HepG2 (cell line): Measurements from ENCODE around the gene HS3ST1. TPM values are rescaled to one million over a fixed set of nuclear protein-coding genes. Genes with fewer than 3 reads are reported as not detected.

Source experiments
- HINFP ChIP-seq: sonication (generic); formaldehyde crosslinking; IDR thresholded peaks from 2 replicates; pipeline ENCODE4 v1.4.0; 2020; ENCODE audit warnings: low read depth, mild to moderate bottlenecking, missing genetic modification reagents
- HNRNPUL1 ChIP-seq: fragments of 200-400 bp; formaldehyde crosslinking; IDR thresholded peaks from 2 replicates; pipeline ENCODE4 v1.6.1; 2017; ENCODE audit warnings: low read depth, mild to moderate bottlenecking, low read length, moderate library complexity
- NFAT5 ChIP-seq: sonication (generic); formaldehyde crosslinking; IDR thresholded peaks from 2 replicates; pipeline ENCODE4 v1.4.0; 2020; ENCODE audit warnings: missing genetic modification reagents
- NR2C2 ChIP-seq: sonication (generic); formaldehyde crosslinking; IDR thresholded peaks from 2 replicates; pipeline ENCODE4 v1.4.0; 2020; ENCODE audit warnings: missing genetic modification reagents, mild to moderate bottlenecking, moderate library complexity, borderline replicate concordance
- POLR2A ChIP-seq, 2 experiments: IDR thresholded peaks; 2 replicates each; pipeline ENCODE4 v1.6.1; 2011; ENCODE audit warnings: low read depth in 2 of 2, low read length in 2 of 2, mild to moderate bottlenecking in 1 of 2, moderate library complexity in 1 of 2; ENCODE audit not compliant: insufficient read depth in 1 of 2
- ZNF776 ChIP-seq: sonication (generic); formaldehyde crosslinking; IDR thresholded peaks from 2 replicates; pipeline ENCODE4 v1.4.0; 2020; ENCODE audit warnings: mild to moderate bottlenecking, missing genetic modification reagents
- ZNF850 ChIP-seq: sonication (generic); formaldehyde crosslinking; conservative IDR thresholded peaks from 2 replicates; pipeline ENCODE4 v1.9.0; 2021; ENCODE audit warnings: mild to moderate bottlenecking, missing genetic modification reagents
- polyA plus RNA-seq, 8 experiments: library from polyadenylated mRNA; depleted of rRNA in 3 of 8; stranded (reverse) in 7 of 8; unstranded in 1 of 8; fragments of >200 nt; fragmentation: Illumina TruSeq in 4 of 8; extraction: Trizol in 4 of 8; gene quantifications; 2 replicates each; pipeline versions ENCODE4 v1.2.1 to v1.2.3, GENCODE V29; 2011 to 2016; ENCODE audit warnings: low read depth in 4 of 8, missing spikeins in 1 of 8, mixed read lengths in 1 of 8; ENCODE audit not compliant: insufficient read depth in 1 of 8
- total RNA-seq, 5 experiments: library from RNA; depleted of rRNA; stranded (reverse); fragments of >200 nt; fragmentation: Illumina TruSeq; extraction: Trizol; gene quantifications; 2 replicates each; pipeline ENCODE4 v1.2.3, GENCODE V29; 2016; ENCODE audit warnings: low read depth in 1 of 5

The HS3ST1 gene
- total and polyA plus RNA-seq, 2 of the 13 experiments (the other 11 are each of a cell fraction or from before 2014, with no cell fraction given), result not detected

GRCh38 chr4:11407551-11407950 is 21.1 kb downstream of the HS3ST1 start (continued):
- TF ChIP-seq ZNF776 (no peak), NFAT5 (CRISPR knock-in tag) (no peak), POLR2A (IDR thresholded peaks at IDR 0.05; ENCODE audit: insufficient read depth in 1 of 2, low read depth in 2 of 2, low read length in 2 of 2) (no peak), HNRNPUL1 (no peak), NR2C2 (CRISPR knock-in tag) (no peak), ZNF850 (CRISPR knock-in tag) (no peak), HINFP (CRISPR knock-in tag) (no peak)
- TF ChIP-seq, all 625 proteins: peak for 0
